Trophoblast cell (in vitro differentiated cells and primary cell): Measurements from ENCODE around the gene SLC7A6.

Experiments used
- DNase-seq, 2 donors: peaks; one replicate each; pipeline ENCODE4 v3.0.0-alpha.2; 2016
- H2AFZ ChIP-seq: 2 replicates; pipeline ENCODE4 v1.6.1; 2013; ENCODE audit warnings: low read length, moderate library complexity, mild to moderate bottlenecking; ENCODE audit not compliant: insufficient read depth, poor library complexity
- H2AK5ac ChIP-seq: 2 replicates; pipeline ENCODE4 v1.6.1; 2013; ENCODE audit warnings: mild to moderate bottlenecking, low read length
- H2BK120ac ChIP-seq: 2 replicates; pipeline ENCODE4 v1.6.1; 2013; ENCODE audit warnings: low read length, mild to moderate bottlenecking, moderate library complexity; ENCODE audit not compliant: insufficient read depth, poor library complexity
- H2BK12ac ChIP-seq: 2 replicates; pipeline ENCODE4 v1.6.1; 2013; ENCODE audit warnings: mild to moderate bottlenecking, low read length, moderate library complexity
- H2BK5ac ChIP-seq: 2 replicates; pipeline ENCODE4 v1.6.1; 2013; ENCODE audit warnings: low read length, low read depth, moderate library complexity, mild to moderate bottlenecking; ENCODE audit not compliant: poor library complexity
- H3K14ac ChIP-seq: 2 replicates; pipeline ENCODE4 v1.6.1; 2013; ENCODE audit warnings: mild to moderate bottlenecking, low read length
- H3K18ac ChIP-seq: 2 replicates; pipeline ENCODE4 v1.6.1; 2013; ENCODE audit warnings: mild to moderate bottlenecking, low read length
- H3K23ac ChIP-seq: 2 replicates; pipeline ENCODE4 v1.6.1; 2013; ENCODE audit warnings: low read length
- H3K27ac ChIP-seq: 2 replicates; pipeline ENCODE4 v1.5.1; 2013; ENCODE audit warnings: low read depth, mild to moderate bottlenecking, inconsistent platforms, low read length, moderate library complexity
- H3K27me3 ChIP-seq: 2 replicates; pipeline ENCODE4 v1.6.1; 2013; ENCODE audit warnings: inconsistent platforms, mild to moderate bottlenecking, low read length, moderate library complexity; ENCODE audit not compliant: insufficient read depth
- H3K36me3 ChIP-seq, 2 experiments: 1 replicate in 1 of 2; 2 replicates in 1 of 2; pipeline ENCODE4 v1.6.1; 2013; ENCODE audit warnings: low read length in 2 of 2, mild to moderate bottlenecking in 2 of 2, moderate library complexity in 1 of 2; ENCODE audit not compliant: insufficient read depth in 2 of 2, control insufficient read depth in 1 of 2
- H3K4ac ChIP-seq: 2 replicates; pipeline ENCODE4 v1.6.1; 2013; ENCODE audit warnings: low read depth, mild to moderate bottlenecking, low read length, moderate library complexity
- H3K4me1 ChIP-seq, 2 experiments: 1 replicate in 1 of 2; 2 replicates in 1 of 2; pipeline ENCODE4 v1.6.1; 2013; ENCODE audit warnings: low read length in 2 of 2, mild to moderate bottlenecking in 2 of 2, moderate library complexity in 1 of 2; ENCODE audit not compliant: insufficient read depth in 2 of 2, control insufficient read depth in 1 of 2
- H3K4me2 ChIP-seq: 2 replicates; pipeline ENCODE4 v1.6.1; 2013; ENCODE audit warnings: inconsistent platforms, mild to moderate bottlenecking, low read length, moderate library complexity
- H3K4me3 ChIP-seq: 2 replicates; pipeline ENCODE4 v1.5.1; 2013; ENCODE audit warnings: mild to moderate bottlenecking, low read depth, low read length, inconsistent platforms
- H3K79me1 ChIP-seq: one replicate; pipeline ENCODE4 v1.6.1; 2013; ENCODE audit warnings: low read length
- H3K79me2 ChIP-seq: 2 replicates; pipeline ENCODE4 v1.6.1; 2013; ENCODE audit warnings: low read length, mild to moderate bottlenecking; ENCODE audit not compliant: control insufficient read depth, insufficient read depth, poor library complexity
- H3K9ac ChIP-seq: 2 replicates; pipeline ENCODE4 v1.6.1; 2013; ENCODE audit warnings: mild to moderate bottlenecking, low read length
- H3K9me3 ChIP-seq: 2 replicates; pipeline ENCODE4 v1.6.1; 2013; ENCODE audit warnings: low read depth, mild to moderate bottlenecking, control low read depth, inconsistent platforms, low read length; ENCODE audit not compliant: insufficient read depth
- H4K12ac ChIP-seq: 2 replicates; pipeline ENCODE4 v1.6.1; 2013; ENCODE audit warnings: low read depth, mild to moderate bottlenecking, low read length, moderate library complexity
- H4K8ac ChIP-seq: 2 replicates; pipeline ENCODE4 v1.6.1; 2013; ENCODE audit warnings: low read depth, mild to moderate bottlenecking, low read length, moderate library complexity
- H4K91ac ChIP-seq: one replicate; pipeline ENCODE4 v1.6.1; 2013; ENCODE audit warnings: low read depth, mild to moderate bottlenecking, low read length, moderate library complexity
- WGBS: extraction: QIAGEN DNeasy Blood & Tissue Kit; methylation state at CpG from one replicate; pipeline ENCODE4 v1.1.7; 2013; ENCODE audit warnings: missing lambda C conversion rate; ENCODE audit not compliant: insufficient read length, insufficient coverage; ENCODE audit errors: extremely low coverage; 5-methylcytosine and 5-hydroxymethylcytosine counted together

SLC7A6 gene

DNA sequence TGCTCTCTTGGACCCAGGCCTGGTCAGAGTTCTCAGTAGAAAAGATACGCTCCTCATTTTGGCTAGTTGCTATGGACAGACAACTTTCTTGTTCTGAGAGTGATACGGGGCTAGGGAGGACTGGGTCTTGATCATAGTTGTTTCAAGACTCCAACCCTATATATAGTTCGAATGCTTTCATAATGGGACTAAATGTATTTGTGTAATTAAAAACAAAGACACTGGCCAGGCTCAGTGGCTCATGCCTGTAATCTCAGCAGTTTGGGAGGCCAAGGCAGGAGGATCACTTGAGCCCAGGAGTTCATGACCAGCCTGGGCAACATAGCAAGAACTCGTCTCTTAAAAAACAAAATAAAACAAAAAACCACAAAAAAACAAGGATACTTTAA lies 17.7 kb downstream of the SLC7A6 start:
- no peaks in the 10 kb centered on the region for H3K79me1 ChIP-seq
- no peak overlapping the region for H2AFZ ChIP-seq
- peaks cover 2% of the 10 kb centered on the region for H3K9me3 ChIP-seq
- no peak overlapping the region for H3K4me2 ChIP-seq
- no peak overlapping the region for H2BK12ac ChIP-seq
- H3K36me3 ChIP-seq: peaks cover 4 to 36% of the 10 kb centered on the region in 2 experiments
- no peak overlapping the region for H3K4me3 ChIP-seq
- H4K91ac ChIP-seq: no peak overlapping the region
- H3K18ac ChIP-seq: no peak overlapping the region
- no peak overlapping the region for H3K9ac ChIP-seq
- H2BK5ac ChIP-seq: no peak overlapping the region
- no peak for DNase-seq
- WGBS: no CpG with 5 or more reads among the region's 4 CpGs
- H3K27ac ChIP-seq: no peak overlapping the region
- no peak overlapping the region for H3K4ac ChIP-seq
- no peak overlapping the region for H4K12ac ChIP-seq
- H3K79me2 ChIP-seq: no peaks in the 10 kb centered on the region
- no peak overlapping the region for H2AK5ac ChIP-seq
- no peak overlapping the region for H4K8ac ChIP-seq
- H2BK120ac ChIP-seq: no peak overlapping the region
- no peaks in the 10 kb centered on the region for H3K27me3 ChIP-seq
- H3K14ac ChIP-seq: no peak overlapping the region
- no peak overlapping the region for H3K23ac ChIP-seq
- peaks cover 6 to 8% of the 10 kb centered on the region in 2 experiments for H3K4me1 ChIP-seq

DNA sequence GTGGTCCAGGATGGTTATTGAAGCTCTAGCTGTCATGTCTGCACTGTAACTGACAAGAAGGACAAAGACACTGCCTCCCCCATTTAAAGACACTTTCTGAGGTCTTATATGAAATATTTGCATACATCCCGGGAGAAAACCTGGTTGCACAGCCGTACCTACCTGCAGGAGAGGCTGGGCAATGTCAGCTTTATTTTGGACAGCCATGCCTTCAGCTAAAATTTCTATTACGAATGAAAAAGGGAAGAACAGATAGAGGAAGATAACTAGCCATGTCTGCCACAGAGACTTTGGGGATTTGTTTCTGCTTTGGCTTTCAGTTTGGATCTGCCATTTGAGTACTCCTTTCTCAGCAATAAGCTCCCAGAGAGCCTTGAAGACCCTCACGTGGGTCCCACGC lies 19.0 kb downstream of the SLC7A6 start:
- no peak overlapping the region for H2AK5ac ChIP-seq
- peaks cover 12 to 13% of the 10 kb centered on the region in 2 experiments for H3K4me1 ChIP-seq
- H3K79me1 ChIP-seq: no peaks in the 10 kb centered on the region
- no peak overlapping the region for H2BK12ac ChIP-seq
- peak overlapping the region; percentile 51 for H3K4me3 ChIP-seq
- no peak overlapping the region for H3K9ac ChIP-seq
- H4K8ac ChIP-seq: no peak overlapping the region
- H3K4ac ChIP-seq: no peak overlapping the region
- no peak overlapping the region for H3K18ac ChIP-seq
- no peak overlapping the region for H2AFZ ChIP-seq
- no peak overlapping the region for H2BK5ac ChIP-seq
- H3K14ac ChIP-seq: no peak overlapping the region
- H4K12ac ChIP-seq: no peak overlapping the region
- peaks cover 12 to 46% of the 10 kb centered on the region in 2 experiments for H3K36me3 ChIP-seq
- no CpG with 5 or more reads among the region's 5 CpGs for WGBS
- H3K27me3 ChIP-seq: no peaks in the 10 kb centered on the region
- H3K79me2 ChIP-seq: no peaks in the 10 kb centered on the region
- no peak overlapping the region for H4K91ac ChIP-seq
- no peak overlapping the region for H3K27ac ChIP-seq
- H3K4me2 ChIP-seq: no peak overlapping the region
- no peak overlapping the region for H2BK120ac ChIP-seq
- peaks cover 2% of the 10 kb centered on the region for H3K9me3 ChIP-seq
- no peak for DNase-seq
- H3K23ac ChIP-seq: no peak overlapping the region

DNA sequence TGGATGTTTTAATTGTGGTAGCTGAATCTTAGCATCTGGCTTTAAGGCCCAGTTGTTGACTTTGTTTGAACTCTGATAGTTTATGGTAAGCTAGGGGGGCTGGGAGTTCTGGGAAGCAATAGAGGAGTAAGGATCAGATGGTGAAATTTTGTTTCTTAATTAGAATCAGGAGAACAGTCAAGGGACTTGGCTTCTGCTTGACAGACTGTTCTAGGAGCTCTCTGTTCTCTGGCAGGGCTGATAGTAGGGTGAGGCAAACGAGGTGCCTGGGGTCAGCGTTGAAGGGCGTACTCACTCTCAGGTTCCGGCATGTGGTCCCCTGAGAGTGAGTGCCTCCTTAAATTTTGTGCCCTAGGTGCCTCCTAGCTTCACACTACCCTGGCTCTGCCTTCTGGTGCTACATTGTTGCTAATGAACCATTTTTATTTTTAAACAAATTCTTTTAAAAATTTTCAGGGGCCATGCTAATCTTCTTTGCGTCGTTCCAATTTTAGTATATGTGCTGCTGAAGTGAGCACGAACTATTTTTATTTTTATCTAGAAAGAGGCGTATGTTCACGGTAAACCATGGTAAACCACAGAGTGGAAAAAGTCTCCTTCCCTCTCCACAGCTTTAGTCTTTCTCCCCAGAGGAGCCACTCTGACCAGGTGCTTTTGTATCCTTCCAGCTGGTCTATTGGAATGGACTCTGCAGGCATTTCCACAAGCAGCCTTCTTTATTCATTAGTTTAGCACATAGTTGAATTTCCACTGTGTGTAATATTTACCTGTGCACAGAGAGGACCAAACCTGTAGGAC lies 19.7 kb downstream of the SLC7A6 start:
- Histone ChIP-seq H3K27ac (no peak overlapping the region), H3K23ac (no peak overlapping the region), H3K79me1 (no peaks in the 10 kb centered on the region)

DNA sequence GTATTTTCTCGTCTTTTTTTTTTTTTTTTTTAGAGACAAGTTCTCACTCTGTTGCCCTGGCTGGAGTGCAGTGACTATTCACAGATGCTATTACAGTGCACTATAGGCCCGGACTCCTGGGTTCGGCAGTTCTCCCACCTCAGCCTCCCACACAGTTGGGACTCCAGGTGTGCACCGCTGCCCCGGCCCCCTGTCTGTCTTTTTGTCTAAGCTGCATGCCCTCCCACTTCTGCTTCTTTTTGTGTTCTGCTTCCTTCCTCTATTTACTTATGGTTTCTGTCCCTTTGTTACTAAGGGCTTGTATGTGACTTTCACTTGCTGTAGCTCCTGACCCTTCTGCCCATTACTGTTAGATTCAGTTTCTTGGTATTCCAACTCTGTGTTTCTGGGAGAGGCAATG lies 20.5 kb downstream of the SLC7A6 start:
- Histone ChIP-seq H3K4ac (no peak overlapping the region), H3K14ac (no peak overlapping the region), H3K9me3 (peaks cover 2% of the 10 kb centered on the region), H4K12ac (no peak overlapping the region), H3K9ac (no peak overlapping the region), H3K4me2 (no peak overlapping the region), H3K79me1 (no peaks in the 10 kb centered on the region), H2BK5ac (no peak overlapping the region), H3K27ac (no peak overlapping the region), H3K4me1 (peaks cover 9 to 10% of the 10 kb centered on the region in 2 experiments), H2BK12ac (no peak overlapping the region), H3K79me2 (no peaks in the 10 kb centered on the region), H3K18ac (no peak overlapping the region), H2AFZ (no peak overlapping the region), H4K91ac (no peak overlapping the region), H2BK120ac (no peak overlapping the region), H3K23ac (no peak overlapping the region), H3K4me3 (no peak overlapping the region), H2AK5ac (no peak overlapping the region), H4K8ac (no peak overlapping the region), H3K27me3 (no peaks in the 10 kb centered on the region), H3K36me3 (peaks cover 14 to 46% of the 10 kb centered on the region in 2 experiments)
- DNase-seq: no peak
- WGBS: no CpG with 5 or more reads among the region's 5 CpGs

More for the DNA sequence above, 19.7 kb downstream of the SLC7A6 start:
- H2BK5ac ChIP-seq: no peak overlapping the region
- H3K4me1 ChIP-seq: peaks cover 12 to 13% of the 10 kb centered on the region in 2 experiments
- no peak overlapping the region for H2BK120ac ChIP-seq
- H3K9me3 ChIP-seq: peaks cover 2% of the 10 kb centered on the region
- H4K8ac ChIP-seq: no peak overlapping the region
- no CpG with 5 or more reads among the region's 9 CpGs for WGBS
- no peaks in the 10 kb centered on the region for H3K27me3 ChIP-seq
- H3K18ac ChIP-seq: no peak overlapping the region
- no peak overlapping the region for H2BK12ac ChIP-seq
- peaks cover 12 to 48% of the 10 kb centered on the region in 2 experiments for H3K36me3 ChIP-seq
- H3K9ac ChIP-seq: no peak overlapping the region
- no peak for DNase-seq
- H4K91ac ChIP-seq: no peak overlapping the region
- no peak overlapping the region for H3K4ac ChIP-seq
- no peak overlapping the region for H2AK5ac ChIP-seq
- H3K4me2 ChIP-seq: no peak overlapping the region
- no peaks in the 10 kb centered on the region for H3K79me2 ChIP-seq
- H2AFZ ChIP-seq: no peak overlapping the region
- H3K4me3 ChIP-seq: no peak overlapping the region
- no peak overlapping the region for H3K14ac ChIP-seq
- H4K12ac ChIP-seq: no peak overlapping the region
